Stimulated activated CD8-positive, alpha-beta memory T cell treated with anti-CD3 and anti-CD28 coated beads, Interleukin-7, amount 100 ng/mL, for 48 hours (primary cell): ENCODE data around the gene NPIPA3.
"Not testable (repeated sequence)": the region's sequence is repeated elsewhere in the genome, so short reads cannot be mapped to it uniquely, and the experiment has no call there.

ENCODE experiments used
- DNase-seq, 2 donors: peaks; one replicate each; pipeline ENCODE4 v3.0.0-alpha.2; 2020; ENCODE audit warnings: low read depth in 1 of 2; ENCODE audit errors: extremely low read depth in 1 of 2

Gene NPIPA3

GRCh38 chr16:14741794-14742193, 38.6 kb downstream of the NPIPA3 start:
- not testable (repeated sequence) for DNase-seq

GRCh38 chr16:14742273-14743128, 39.3 kb downstream of the NPIPA3 start, which contains the start of gene NPIPA2:
NPIPA2 (plus strand) TSS chr16:14742533; CDS start chr16:14748066, 5,533 bp downstream.
- DNase-seq = not testable (repeated sequence)

- DNase-seq = not testable (repeated sequence)
Observed at GRCh38 chr16:14773654-14774053, 70.4 kb downstream of the NPIPA3 start.

GRCh38 chr16:14775624-14776023, 72.4 kb downstream of the NPIPA3 start:
- not testable (repeated sequence) for DNase-seq
